ENCODE results near the gene USP5. TPM values are rescaled to one million over a fixed set of nuclear protein-coding genes. Genes with fewer than 3 reads are reported as not detected.
"Not testable (repeated sequence)": the region's sequence is repeated elsewhere in the genome, so short reads cannot be mapped to it uniquely, and the experiment has no call there.

The USP5 gene
- polyA plus RNA-seq, 3 donors: 28.0 to 32.4 (median 29.9) TPM

- H3K9me3 Mint-ChIP-seq: no peaks in the 10 kb centered on the region
- H4K20me1 ChIP-seq (ENCODE audit: insufficient read depth, low read length): peaks cover 12% of the 10 kb centered on the region
- peaks cover 65 to 74% of the 10 kb centered on the region in 2 donors for H3K36me3 ChIP-seq (replicated peaks in 1 of 2; ENCODE audit: control insufficient read depth in 1 of 2, insufficient read depth in 2 of 2, low read length in 2 of 2)
- no peak for TF ChIP-seq CTCF (IDR thresholded peaks at IDR 0.05)
- H3K27me3 Mint-ChIP-seq (ENCODE audit: low read depth in 3 of 3): peaks cover 0 to 5% (median 0%) of the 10 kb centered on the region in 3 donors
- H3K9me3 ChIP-seq (replicated peaks in 1 of 2; ENCODE audit: control insufficient read depth in 1 of 2, insufficient read depth in 1 of 2, low read length in 2 of 2): no peaks in the 10 kb centered on the region
- H2AFZ ChIP-seq (ENCODE audit: insufficient read depth, low read depth, low read length, poor library complexity, severe bottlenecking): no peak overlapping the region
- no peak overlapping the region for H3K4me2 ChIP-seq (replicated peaks; ENCODE audit: extremely low read depth, low read length, poor library complexity, severe bottlenecking)
- H3K36me3 Mint-ChIP-seq: peaks cover 63 to 78% of the 10 kb centered on the region in 2 donors
- peaks cover 16% of the 10 kb centered on the region for H3K4me1 Mint-ChIP-seq
- no peak overlapping the region for H3K9ac ChIP-seq (ENCODE audit: insufficient read depth, low read length, poor library complexity, severe bottlenecking)
- peaks cover 14 to 18% of the 10 kb centered on the region in 2 donors for H3K4me1 ChIP-seq (ENCODE audit: control insufficient read depth in 1 of 2, insufficient read depth in 2 of 2, low read length in 2 of 2)
- intact Hi-C loops (cut with micrococcal nuclease): no loop called here
- WGBS (ENCODE audit: insufficient coverage): 100% methylated on average over 7 of the region's 16 CpGs
- peaks cover 14% of the 10 kb centered on the region for H3K79me2 ChIP-seq (ENCODE audit: insufficient read depth, low read length)
- no peaks in the 10 kb centered on the region for H3K27me3 ChIP-seq (ENCODE audit: control insufficient read depth in 2 of 2, insufficient read depth in 2 of 2, low read length in 2 of 2)
- DNase-seq: no peak
- H3K4me3 Mint-ChIP-seq: no peak overlapping the region
- H3K27ac Mint-ChIP-seq: peak overlapping the region in 2 of 7 donors; percentile 18 to 46
- no peak overlapping the region for H3K27ac ChIP-seq (ENCODE audit: low read depth in 1 of 2, low read length in 2 of 2)
- no peak overlapping the region for H3K4me3 ChIP-seq (replicated peaks in 1 of 3; ENCODE audit: low read depth in 2 of 3, low read length in 3 of 3)
These were observed 11.8 kb downstream of the USP5 start for GRCh38 chr12:6863586-6864321.

- not testable (repeated sequence) for H3K4me2 ChIP-seq (replicated peaks; ENCODE audit: extremely low read depth, low read length, poor library complexity, severe bottlenecking); H3K4me3 Mint-ChIP-seq; H3K27ac ChIP-seq (ENCODE audit: low read depth in 1 of 2, low read length in 2 of 2); H3K4me3 ChIP-seq (replicated peaks in 1 of 3; ENCODE audit: low read depth in 2 of 3, low read length in 3 of 3); H3K27ac Mint-ChIP-seq; H3K27me3 Mint-ChIP-seq (ENCODE audit: low read depth in 3 of 3); H3K27me3 ChIP-seq (ENCODE audit: control insufficient read depth in 2 of 2, insufficient read depth in 2 of 2, low read length in 2 of 2); H2AFZ ChIP-seq (ENCODE audit: insufficient read depth, low read depth, low read length, poor library complexity, severe bottlenecking); DNase-seq; H3K9ac ChIP-seq (ENCODE audit: insufficient read depth, low read length, poor library complexity, severe bottlenecking); H3K9me3 ChIP-seq (replicated peaks in 1 of 2; ENCODE audit: control insufficient read depth in 1 of 2, insufficient read depth in 1 of 2, low read length in 2 of 2); H3K9me3 Mint-ChIP-seq
- 100% methylated on average over 3 of the region's 5 CpGs for WGBS (ENCODE audit: insufficient coverage)
- peaks cover 61 to 68% of the 10 kb centered on the region in 2 donors for H3K36me3 ChIP-seq (replicated peaks in 1 of 2; ENCODE audit: control insufficient read depth in 1 of 2, insufficient read depth in 2 of 2, low read length in 2 of 2)
- peaks cover 22 to 34% of the 10 kb centered on the region in 2 donors for H3K4me1 ChIP-seq (ENCODE audit: control insufficient read depth in 1 of 2, insufficient read depth in 2 of 2, low read length in 2 of 2)
- H4K20me1 ChIP-seq (ENCODE audit: insufficient read depth, low read length): peaks cover 27% of the 10 kb centered on the region
- intact Hi-C loops (cut with micrococcal nuclease): loop anchor here in 1 of 2 donors (5.0 kb wide), 1 partner anchor 247 kb away; no protein-coding TSS in a partner anchor
- peaks cover 29% of the 10 kb centered on the region for H3K79me2 ChIP-seq (ENCODE audit: insufficient read depth, low read length)
- Mint-ChIP-seq H3K36me3 (peaks cover 64 to 78% of the 10 kb centered on the region in 2 donors), H3K4me1 (peaks cover 31% of the 10 kb centered on the region)
These were observed 13.4 kb downstream of the USP5 start for GRCh38 chr12:6865307-6865706.

All from CD14-positive monocyte (primary cell).